ENCODE measurements around the gene MATK. TPM values are rescaled to one million over a fixed set of nuclear protein-coding genes. Genes with fewer than 3 reads are reported as not detected.

Gene MATK
- total RNA-seq, 1 donor from 2014 or later: 22.9 TPM

DNA sequence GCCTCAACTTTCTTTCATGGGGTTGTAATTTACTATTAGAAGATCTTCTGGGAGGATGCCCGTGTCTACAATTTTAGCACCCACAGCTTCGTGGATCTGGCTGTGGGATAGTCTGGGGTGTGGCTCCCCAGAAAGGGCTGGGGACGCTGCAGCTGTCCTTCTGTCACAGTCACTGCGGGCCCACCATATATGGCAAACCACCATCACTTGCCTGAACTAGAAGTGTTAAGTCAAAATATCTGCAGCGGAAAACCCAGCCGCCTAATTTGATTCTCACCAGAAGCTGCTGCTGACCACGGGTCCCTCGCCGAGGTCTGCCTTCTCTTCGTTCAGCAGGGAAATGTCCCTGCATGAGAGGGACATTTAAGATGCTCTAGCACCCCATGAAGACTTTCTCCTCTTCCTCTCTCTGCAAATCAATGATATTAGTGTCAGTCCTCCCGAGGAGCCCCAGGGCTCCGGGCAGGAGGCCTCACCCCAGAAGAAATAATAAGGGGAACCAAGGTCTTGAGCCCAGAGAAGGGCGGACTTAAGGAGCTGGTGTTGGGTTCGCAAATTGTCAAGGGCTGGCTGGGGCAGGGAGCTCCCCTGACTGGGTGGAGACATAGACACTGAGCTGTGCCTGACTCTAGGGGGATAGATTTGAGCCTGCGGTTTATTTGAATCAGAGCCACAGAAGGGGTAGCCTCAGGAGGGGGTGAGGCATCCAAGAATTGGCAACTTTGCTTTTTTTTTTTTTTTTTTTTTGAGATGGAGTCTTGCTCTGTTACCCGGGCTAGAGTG lies 3.0 kb upstream of the MATK start:
- DNase-seq: no peak

DNA sequence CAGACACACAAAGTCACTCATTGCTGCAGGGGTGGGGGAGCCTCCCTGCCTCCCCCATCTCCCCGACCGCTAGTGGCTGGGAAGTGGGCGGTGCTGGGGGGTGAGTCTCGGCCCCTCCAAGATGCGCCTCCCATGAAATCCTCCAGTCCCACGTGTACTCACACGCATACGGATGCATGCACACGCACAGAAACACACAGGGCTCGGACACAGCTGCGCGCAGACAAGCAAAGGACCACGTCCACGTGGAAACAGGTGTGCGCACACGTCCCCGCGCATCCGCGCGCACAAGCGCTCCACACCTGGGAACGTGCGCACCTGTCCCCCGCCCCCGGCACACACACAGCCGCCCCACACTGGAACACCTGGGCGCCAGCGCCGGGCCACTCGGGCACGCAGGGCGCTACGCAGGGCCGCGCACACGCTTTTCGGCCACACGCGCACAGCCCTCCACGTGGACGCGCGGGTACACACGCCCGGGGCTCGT lies 687 bp downstream of the MATK start:
- DNase-seq: peak; percentile 38

DNA sequence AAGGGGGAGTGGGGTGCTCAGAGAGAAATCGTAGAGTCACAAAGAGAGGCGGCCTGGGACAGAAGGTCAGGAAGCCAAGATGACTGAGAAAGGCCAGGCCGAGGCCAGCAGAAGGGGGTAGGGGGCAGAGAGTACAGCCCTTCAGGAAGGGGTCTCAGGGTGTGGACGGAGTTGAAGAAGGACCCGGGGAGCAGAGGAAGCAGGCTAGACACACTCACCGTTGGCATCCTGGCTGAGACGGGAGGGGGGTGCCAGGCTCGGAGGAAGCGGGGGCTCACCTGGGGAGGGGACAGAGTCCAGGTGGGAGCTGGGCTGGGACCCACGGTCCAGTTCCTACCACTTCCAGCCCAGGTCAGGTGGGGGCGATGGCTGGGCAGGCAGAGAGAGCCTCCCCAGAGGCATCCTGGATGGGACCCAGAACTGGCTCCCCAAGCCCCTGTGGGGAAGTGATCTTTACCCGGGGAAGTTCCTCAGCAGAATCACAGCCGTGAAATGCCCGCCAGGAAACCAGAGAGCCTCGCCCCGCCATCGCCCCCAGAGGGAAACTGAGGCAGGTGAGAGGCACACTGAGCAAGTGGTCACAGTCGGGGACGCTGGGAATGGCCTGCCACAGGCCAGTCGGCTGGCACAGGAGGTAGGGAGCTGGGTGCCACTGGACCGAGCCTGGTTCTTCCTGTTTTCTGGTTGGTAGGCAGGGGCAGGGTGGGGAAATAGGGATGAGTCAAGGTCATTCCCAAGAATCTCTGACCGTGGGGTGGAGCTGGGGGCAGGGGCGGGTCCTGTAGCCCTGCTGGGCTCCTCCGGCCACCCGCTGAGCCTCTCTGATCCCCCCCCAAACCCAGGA lies 1.4 kb downstream of the MATK start:
- DNase-seq: no peak

DNA sequence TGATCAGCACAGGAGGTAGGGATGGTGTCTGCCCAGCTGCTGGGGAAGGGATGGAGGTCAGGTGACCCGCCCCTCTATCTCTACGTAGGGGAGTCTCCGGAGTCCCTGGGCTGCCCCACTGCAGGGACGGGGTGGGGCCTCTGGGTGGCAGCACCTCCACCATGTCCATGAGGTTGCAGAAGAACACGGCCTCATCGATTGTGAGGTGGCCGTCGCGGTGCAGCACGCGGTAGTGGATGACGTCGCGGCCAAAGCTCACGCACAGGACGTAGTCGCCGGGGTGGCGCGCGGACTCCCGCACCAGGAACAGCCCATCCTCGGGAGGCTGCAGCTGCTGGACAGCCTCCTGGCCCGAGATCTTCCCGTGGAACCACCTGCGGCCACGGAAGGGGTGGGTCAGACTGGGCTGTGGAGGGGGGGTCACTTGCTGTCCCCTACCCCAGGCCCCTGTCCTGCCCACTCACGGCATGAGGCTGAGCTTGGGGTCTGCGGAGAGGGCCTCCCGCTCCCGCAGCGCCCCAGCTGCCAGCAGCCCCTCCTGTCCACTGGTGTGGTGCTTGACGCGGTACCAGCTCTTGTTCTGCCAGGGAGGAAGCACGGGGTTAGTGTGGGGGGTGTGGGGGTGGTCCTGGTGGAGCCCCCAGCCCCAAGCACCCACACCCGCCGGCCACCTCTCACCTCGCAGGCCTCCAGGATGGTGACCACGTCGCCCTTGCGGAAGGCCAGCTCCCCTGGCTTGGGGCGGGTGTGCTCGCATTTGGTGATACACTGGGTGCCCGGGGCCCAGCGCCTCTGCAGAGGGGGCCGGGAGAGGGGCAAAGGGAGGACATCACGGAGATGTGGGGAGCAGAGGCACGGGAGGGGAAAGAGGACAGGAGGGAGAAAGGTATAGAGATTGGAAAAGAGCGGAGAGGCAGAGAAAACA lies 2.3 kb downstream of the MATK start:
- no peak for DNase-seq

DNA sequence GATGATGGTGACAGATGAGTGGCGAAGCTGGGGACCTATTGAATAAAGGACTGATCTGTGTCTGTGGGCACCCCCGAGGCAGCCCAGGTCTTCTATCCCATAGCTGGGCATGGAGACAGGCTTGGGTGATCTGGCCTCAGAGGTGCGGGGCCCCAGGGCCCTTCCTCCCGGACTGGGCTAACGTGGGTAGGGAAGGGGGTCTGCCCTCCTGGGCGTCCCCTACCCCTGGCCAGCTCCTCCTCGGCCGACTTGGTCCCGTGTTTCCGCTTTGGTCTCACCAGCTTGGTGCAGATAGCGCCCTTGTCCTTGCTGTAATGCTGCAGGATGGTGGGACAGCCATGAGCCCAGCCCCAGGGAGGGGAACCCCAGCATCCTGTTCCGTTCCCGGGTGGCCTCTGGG lies 3.3 kb downstream of the MATK start:
- DNase-seq: no peak

DNA sequence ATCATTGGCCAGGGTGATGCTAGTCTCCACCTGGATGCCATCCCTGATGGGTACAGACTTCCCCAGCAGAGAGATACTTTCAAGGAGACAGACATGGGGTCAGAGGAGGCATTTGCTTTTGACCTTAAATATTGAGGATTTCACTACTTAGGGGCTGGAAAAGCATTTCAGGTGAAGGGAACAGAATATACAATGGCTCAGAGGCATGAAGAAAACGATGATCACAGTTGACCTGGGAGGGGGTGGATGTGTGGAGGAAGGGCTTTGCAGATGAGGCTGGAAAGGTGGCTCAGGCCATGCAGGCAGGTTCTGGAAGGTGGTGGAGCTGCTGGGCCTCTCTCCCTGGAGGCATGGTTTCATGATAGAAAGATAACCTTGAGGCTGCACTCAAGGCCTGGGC lies 3.9 kb downstream of the MATK start:
- DNase-seq: no peak

DNA sequence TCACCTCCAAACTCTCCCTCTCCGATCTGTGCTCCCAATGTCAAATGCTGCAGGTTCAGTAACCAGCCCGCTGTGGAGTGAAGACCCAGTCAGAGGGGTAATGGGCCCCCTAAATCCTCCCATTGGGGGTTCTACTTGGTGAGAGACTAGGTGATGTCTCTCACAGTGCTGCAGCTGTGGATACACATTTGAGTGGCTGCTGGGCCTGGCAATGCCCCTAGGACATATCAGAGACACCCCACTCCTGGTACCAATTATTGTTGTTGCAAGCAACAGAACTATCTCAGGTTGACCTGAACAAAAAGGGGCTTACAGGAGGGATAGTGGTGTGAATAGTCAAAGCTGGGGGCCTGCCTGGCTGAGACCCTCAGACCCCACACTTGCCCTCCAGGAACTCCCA lies 4.6 kb downstream of the MATK start:
- no peak for DNase-seq

DNA sequence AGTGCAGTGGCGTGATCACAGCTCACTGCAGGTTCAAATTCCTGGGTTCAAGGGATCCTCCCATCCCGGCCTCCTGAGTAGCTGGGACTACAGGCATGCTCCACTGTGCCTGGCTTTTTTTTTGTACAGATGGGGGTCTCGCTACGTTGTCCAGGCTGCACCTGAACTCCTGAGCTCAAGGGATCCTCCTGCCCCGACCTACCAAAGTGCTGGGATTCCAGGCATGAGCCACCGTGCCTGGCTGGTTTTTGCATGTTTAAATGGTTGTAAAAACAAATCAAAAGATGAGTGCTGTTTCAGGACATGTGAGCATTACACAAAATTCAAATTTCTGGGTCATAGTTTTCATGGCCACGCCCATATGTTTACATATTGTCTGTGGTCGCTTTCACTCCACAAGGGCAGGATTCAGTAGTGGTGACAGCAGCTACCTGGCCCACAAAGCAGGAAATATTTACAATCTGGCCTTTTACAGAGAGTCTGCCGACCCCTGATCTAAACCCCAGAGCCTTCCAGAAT lies 5.3 kb downstream of the MATK start:
- no peak for DNase-seq

DNA sequence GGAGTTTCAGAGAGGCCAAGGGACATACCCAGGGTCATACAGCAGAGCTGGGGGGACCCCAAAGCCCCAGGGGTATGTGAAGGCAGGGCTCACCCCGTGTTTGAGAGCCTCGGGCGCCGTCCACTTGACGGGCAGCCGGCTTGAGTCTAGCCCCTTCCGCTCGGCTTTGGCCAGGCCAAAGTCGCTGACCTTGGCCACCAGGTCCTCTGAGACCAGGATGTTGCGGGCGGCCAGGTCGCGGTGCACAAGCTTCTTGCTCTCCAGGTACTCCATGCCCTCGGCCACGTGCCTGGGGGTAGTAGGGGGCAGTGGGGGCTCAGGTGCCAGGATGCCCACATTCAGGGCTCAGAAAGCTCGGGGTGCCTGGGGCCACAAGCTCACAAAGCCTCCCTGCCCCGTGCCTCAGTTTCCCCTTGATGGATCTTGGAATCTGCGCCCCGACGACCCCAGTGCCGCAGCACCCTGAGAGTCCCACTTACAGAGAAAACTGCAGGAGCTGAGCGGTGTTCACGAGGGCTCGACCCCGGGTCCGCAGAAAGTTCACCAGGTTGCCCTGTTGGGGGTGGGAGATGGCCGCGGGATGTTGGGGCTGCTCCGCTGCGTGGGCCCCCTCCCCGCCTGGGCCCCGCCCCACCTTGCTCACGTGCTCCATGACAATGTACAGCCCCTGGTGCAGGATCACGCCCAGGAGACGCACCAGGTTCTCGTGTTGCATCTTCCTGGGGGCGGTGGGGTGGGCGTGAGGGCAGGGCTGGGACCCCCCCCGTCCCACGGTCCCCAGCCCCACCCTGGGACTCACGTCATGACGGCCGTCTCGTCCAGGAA lies 7.1 kb downstream of the MATK start:
- DNase-seq: no peak

DNA sequence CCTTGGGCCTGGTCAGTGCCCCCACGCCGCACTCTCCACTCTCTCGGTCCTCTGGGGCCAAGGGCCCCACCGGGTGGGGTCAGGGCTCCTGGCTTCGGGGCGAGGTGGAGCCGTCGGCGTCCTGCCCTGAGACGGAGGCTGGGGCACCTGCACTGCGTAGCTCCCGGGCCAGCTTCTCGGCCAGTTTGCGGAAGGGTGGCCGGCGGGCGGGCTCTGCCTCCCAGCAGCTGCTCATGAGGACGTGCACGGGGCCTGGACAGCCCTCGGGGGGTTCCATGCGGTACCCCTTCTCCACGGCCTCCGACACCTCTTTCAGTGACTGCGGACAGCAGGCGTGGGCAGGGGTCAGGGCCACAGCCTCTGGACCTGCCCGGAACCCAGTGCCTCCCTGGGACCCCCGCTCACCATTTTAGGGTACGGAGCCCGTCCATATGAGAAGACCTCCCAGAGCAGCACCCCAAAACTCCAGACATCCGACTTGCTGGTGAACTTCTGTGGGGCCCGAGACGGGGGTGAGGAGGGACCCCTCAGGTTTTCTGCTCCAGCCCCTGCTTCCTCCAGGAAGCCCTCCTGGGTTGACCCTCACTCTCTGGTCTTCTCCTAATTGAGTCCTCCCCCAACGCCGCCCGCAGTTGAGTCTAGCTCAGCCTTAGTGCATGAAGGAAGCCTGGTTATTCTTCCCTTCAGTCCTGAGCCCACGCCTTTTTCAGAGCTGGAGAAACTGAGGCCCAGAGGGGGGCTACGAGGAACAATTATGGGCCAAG lies 7.9 kb downstream of the MATK start:
- no peak for DNase-seq

DNA sequence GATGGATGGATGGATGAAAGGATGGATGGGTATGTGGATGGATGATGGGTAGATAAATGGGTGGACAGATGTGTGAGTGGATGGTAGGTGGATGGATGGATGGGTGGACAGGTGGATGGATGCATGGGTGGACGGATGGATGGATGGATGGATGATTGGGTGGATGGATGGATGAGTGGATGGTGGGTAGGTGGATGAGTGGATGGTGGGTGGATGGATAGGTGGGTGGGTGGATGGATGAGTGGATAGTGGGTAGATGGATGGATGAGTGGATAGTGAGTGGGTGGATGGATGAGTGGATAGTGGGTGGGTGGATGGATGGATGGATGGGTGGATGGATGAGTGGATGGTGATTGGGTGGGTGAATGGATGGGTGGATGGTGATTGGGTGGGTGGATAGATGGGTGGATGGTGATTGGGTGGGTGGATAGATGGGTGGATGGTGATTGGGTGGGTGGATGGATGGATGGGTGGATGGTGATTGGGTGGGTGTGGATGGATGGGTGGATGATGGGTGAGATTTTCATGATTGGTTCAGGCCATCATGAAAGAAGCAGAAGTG lies 9.6 kb downstream of the MATK start:
- no peak for DNase-seq

DNA sequence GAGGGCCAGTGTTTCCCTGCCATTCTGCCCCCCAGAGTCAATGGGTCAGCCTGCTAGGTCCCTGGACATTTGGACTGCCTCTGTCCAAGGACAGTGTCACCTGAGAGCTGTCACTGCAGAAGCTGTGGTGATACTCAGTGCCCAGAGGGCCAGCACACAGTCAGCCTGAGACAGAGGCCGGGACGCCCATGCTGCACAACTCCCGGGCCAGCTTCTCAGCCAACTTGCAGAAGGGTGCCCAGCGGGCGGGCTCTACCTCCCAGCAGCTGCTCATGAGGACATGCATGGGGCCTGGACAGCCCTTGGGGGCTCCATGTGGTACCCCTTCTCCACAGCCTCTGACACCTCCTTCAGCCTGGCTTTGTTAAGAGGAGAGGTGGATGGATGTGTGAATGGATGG lies 10.3 kb downstream of the MATK start:
- DNase-seq: no peak

DNA sequence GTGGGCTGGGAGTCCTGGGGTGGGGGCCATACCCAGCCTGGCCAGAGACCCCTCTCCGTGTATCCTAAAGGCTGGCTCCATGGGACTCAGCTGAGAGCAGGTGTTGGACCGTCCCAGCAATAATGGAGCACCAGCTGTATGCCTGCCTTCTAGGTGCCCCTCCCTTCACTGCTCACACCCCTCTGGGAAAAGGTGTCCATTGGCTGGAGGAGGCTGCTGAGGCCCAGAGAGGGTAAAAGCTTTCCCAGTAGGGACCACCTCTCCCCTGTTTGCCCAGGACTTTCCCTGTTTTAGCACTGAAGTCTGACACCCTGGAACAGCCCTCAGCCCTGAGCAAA lies 10.8 kb downstream of the MATK start:
- DNase-seq: no peak

DNA sequence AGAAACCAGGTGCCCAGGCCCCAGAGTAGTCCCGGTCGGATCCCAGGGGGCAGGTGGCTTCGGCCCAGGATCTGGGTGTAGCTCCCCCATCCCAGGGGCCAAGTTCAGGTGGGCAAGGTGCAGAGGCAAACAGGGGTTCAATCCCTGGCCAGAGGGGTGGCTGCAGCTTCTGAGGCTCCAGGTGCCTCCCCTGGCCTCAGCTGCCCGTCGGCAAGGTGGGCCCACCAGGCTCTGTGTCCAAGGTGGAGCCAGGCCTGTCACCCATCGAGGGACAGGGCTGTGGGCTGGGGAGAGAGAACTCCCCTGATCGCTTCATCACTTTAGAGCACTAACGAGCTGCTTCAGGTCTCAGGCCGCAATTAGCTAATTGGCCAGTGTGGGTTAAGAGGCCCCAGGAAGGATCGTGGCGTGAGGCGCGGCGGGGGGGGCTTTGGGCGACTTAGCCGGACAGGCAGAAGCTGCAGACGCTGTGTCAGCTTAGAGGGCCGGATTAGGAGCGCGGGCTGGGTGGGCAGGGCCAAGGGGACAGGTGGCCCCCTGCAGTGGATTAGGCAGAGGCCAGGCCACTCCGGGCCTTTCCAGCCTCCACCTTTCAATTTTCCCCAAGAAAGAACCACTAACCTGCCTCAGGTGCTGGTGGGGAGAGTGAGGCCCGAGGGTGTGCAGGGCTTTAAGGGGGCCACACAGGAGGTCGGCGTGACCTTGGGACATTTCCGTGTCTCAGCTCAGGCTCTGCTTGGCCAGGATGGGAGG lies 11.4 kb downstream of the MATK start:
- no peak for DNase-seq

DNA sequence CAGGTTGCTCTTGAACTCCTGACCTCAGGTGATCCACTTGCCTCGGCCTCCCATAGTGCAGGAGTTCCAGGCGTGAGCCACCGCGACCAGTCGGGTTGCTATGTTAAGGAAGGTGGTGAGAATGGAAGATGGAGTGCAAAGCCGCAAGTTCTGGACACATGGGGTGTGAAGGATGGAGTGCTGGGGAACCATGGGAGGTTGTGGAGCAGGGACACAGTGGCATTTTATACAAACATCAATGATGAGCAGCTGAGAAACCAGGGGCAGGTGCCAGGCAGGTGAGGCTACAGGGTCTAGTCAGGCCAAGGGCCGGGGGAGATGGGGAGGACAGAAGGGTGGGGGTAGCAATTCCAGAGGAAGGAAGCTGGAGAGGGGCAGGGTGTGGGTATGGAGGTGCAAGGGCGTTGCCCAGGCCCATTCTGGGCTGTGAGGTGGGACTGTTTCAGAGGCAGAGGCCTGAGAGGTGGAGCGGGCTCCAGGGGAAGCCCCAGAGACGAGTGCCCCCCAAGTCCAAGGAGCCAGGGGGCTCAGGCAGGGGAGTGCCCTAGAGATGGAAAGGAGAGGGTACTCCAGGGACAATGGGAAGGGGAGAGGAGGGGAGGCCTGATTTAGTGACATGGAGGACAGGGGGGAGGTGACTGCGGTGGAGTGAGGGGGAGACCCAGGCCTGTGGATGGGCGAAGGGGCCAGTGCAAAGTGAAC lies 12.2 kb downstream of the MATK start:
- DNase-seq: no peak

DNA sequence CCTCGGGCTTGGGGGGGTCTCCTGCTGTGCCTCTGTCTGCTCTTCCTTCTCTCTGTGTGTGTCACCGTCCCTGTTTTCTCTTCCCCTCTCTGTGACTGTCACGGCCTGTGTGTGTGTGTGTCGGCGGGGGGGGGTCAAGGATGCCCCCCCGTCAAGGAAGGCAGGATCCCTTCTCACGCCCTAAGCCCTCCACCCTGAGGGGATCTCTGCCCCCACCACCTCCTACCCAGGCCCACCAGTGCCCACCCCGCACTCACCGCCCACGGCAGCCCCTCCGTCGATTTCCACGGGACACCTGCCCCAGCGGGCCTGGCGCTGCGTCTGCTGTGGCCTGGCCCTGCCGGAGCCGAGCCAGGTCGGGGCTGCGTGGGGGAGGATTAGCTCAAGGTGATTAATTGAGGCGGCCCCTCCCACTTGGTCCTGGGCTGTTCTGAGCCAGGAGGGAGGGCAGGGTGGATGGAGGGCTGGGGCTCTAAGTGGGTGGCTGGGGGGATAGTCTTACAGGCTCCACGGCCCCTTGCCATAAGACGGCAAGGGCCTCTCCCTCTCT lies 14.2 kb downstream of the MATK start, which contains the start of gene RAX2:
Gene RAX2 (minus strand): TSS at position 323 of the 550 bp plus-strand sequence. CDS start 486 bp downstream, outside the sequence.
- DNase-seq: no peak

DNA sequence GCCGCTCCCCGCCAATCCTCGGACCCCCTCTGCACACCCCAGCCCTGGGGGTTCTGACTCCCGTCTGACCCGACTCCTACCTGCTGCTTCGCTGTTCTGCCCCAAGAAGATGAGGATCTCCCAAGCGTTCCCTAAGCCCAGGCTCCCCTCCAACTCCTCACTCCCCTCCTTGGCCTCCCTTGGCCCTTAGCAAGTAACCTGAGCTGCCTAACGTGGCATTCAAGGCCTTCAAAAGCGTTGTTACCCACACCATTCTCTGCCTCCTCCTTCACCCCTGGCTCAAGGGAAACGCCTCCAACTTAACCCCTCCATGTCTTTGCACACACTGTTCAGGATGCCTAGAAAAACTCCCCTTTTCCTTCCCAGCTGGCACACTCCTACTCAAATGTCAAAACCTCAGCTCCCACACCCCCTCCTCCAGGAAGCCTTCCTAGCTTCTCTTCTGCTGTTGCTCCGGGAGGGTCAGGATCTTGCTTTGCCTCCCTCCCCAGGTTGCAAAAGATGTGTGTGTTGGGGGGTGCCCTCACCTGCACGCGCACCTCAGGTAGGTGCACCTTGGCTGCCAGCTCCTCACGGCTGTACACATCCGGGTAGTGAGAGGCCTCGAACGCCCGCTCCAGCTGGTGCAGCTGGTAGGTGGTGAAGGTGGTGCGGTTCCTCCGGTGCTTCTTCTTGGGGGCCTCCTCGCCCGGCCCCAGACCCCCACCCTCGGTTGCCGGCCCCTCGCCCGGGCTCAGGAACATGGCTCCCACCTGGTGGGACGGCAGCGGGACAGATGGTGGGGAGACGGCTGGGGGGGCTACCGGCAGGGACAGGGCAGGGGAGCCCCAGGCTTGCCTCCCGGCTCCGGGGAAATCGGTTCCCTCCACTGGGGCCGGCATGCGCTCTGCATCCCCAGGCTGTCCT lies 14.9 kb downstream of the MATK start:
- DNase-seq: no peak

All from occipital lobe (tissue), 2 donors.